NCI-H510A (cell line): ENCODE results near the gene GLT8D2.
"Not testable (repeated sequence)": the region's sequence is repeated elsewhere in the genome, so short reads cannot be mapped to it uniquely, and the experiment has no call there.

Experiments
- DNase-seq: peaks from one replicate; lab custom pipeline; 2025; lab: John Stamatoyannopoulos, UW

The GLT8D2 gene

GRCh38 chr12:104050436-104050835, 449 bp upstream of the GLT8D2 start:
- no peak for DNase-seq

- DNase-seq: no peak
Measured at GRCh38 chr12:104049278-104049902, 597 bp downstream of the GLT8D2 start.

GRCh38 chr12:104048811-104049210, 1.2 kb downstream of the GLT8D2 start:
- no peak for DNase-seq

- no peak for DNase-seq
Measured at GRCh38 chr12:104048162-104048561, 1.8 kb downstream of the GLT8D2 start.

- no peak for DNase-seq
Measured at GRCh38 chr12:104046306-104046705, 3.7 kb downstream of the GLT8D2 start.

- no peak for DNase-seq
Measured at GRCh38 chr12:104044158-104044557, 5.8 kb downstream of the GLT8D2 start.

- DNase-seq: no peak
Measured at GRCh38 chr12:104042580-104042979, 7.4 kb downstream of the GLT8D2 start.

- DNase-seq: not testable (repeated sequence)
Measured at GRCh38 chr12:104039769-104040168, 10.2 kb downstream of the GLT8D2 start.

GRCh38 chr12:104036143-104036542, 13.8 kb downstream of the GLT8D2 start:
- not testable (repeated sequence) for DNase-seq

- DNase-seq: not testable (repeated sequence)
Measured at GRCh38 chr12:104030596-104030995, 19.4 kb downstream of the GLT8D2 start.

- DNase-seq: no peak
Measured at GRCh38 chr12:104026841-104027599, 23.0 kb downstream of the GLT8D2 start.

GRCh38 chr12:104025771-104026170, 24.2 kb downstream of the GLT8D2 start:
- no peak for DNase-seq

- DNase-seq: no peak
Measured at GRCh38 chr12:104024348-104024747, 25.6 kb downstream of the GLT8D2 start.

GRCh38 chr12:104023710-104024109, 26.3 kb downstream of the GLT8D2 start:
- DNase-seq: no peak

- no peak for DNase-seq
Measured at GRCh38 chr12:104022786-104023185, 27.2 kb downstream of the GLT8D2 start.

GRCh38 chr12:104021862-104022261, 28.1 kb downstream of the GLT8D2 start:
- DNase-seq: not testable (repeated sequence)

GRCh38 chr12:104012331-104012730, 37.7 kb downstream of the GLT8D2 start:
- DNase-seq: no peak

GRCh38 chr12:104011253-104011652, 38.7 kb downstream of the GLT8D2 start:
- DNase-seq: no peak

- no peak for DNase-seq
Measured at GRCh38 chr12:104010606-104011169, 39.3 kb downstream of the GLT8D2 start.

- DNase-seq: no peak
Measured at GRCh38 chr12:104010121-104010520, 39.9 kb downstream of the GLT8D2 start.

GRCh38 chr12:104006929-104007328, 43.1 kb downstream of the GLT8D2 start:
- no peak for DNase-seq

- no peak for DNase-seq
Measured at GRCh38 chr12:104003596-104003995, 46.4 kb downstream of the GLT8D2 start.

GRCh38 chr12:104002686-104003085, 47.3 kb downstream of the GLT8D2 start:
- no peak for DNase-seq
